Hematopoietic multipotent progenitor cell treated with erythropoietin and hydrocortisone succinate and interleukin-3 and kit ligand, for 6 days (in vitro differentiated cells): ENCODE data around the gene SYNPO2.
A peak's percentile ranks its signal among the peaks of the same experiment; 100 is the strongest.
"Not testable (repeated sequence)": the region's sequence is repeated elsewhere in the genome, so short reads cannot be mapped to it uniquely, and the experiment has no call there.

Source experiments
- DNase-seq: peaks from one replicate; pipeline ENCODE4 v3.0.0-alpha.2; 2015

SYNPO2 gene

GRCh38 chr4:119034276-119035008 is 145.8 kb downstream of the SYNPO2 start:
- no peak for DNase-seq

- DNase-seq: no peak
Measured at GRCh38 chr4:119035951-119036737, 147.5 kb downstream of the SYNPO2 start.

- DNase-seq: no peak
Measured at GRCh38 chr4:119037709-119038108, 149.1 kb downstream of the SYNPO2 start.

- peak; percentile 29 for DNase-seq
Measured at GRCh38 chr4:119038116-119038841, 149.6 kb downstream of the SYNPO2 start.

GRCh38 chr4:119039160-119039559 is 150.5 kb downstream of the SYNPO2 start:
- no peak for DNase-seq

GRCh38 chr4:119039779-119040178 is 151.1 kb downstream of the SYNPO2 start:
- DNase-seq: peak; percentile 8

- DNase-seq: no peak
Measured at GRCh38 chr4:119040261-119040660, 151.6 kb downstream of the SYNPO2 start.

- no peak for DNase-seq
Measured at GRCh38 chr4:119040694-119041185, 152.1 kb downstream of the SYNPO2 start.

- no peak for DNase-seq
Measured at GRCh38 chr4:119041396-119041795, 152.7 kb downstream of the SYNPO2 start.

GRCh38 chr4:119041951-119042560 is 153.4 kb downstream of the SYNPO2 start:
- DNase-seq: peak; percentile 87

- DNase-seq: no peak
Measured at GRCh38 chr4:119046263-119046662, 157.6 kb downstream of the SYNPO2 start.

- not testable (repeated sequence) for DNase-seq
Measured at GRCh38 chr4:119047059-119047458, 158.4 kb downstream of the SYNPO2 start.

- DNase-seq: no peak
Measured at GRCh38 chr4:119048446-119048845, 159.8 kb downstream of the SYNPO2 start.

- no peak for DNase-seq
Measured at GRCh38 chr4:119049342-119049741, 160.7 kb downstream of the SYNPO2 start.

- DNase-seq: no peak
Measured at GRCh38 chr4:119050527-119051090, 162.0 kb downstream of the SYNPO2 start.

- no peak for DNase-seq
Measured at GRCh38 chr4:119053245-119053644, 164.6 kb downstream of the SYNPO2 start.

GRCh38 chr4:119053997-119054396 is 165.3 kb downstream of the SYNPO2 start:
- no peak for DNase-seq

GRCh38 chr4:119057417-119057816 is 168.8 kb downstream of the SYNPO2 start:
- DNase-seq: no peak

GRCh38 chr4:119059221-119059620 is 170.6 kb downstream of the SYNPO2 start:
- DNase-seq: peak; percentile 13

GRCh38 chr4:119067125-119067524 is 178.5 kb downstream of the SYNPO2 start:
- not testable (repeated sequence) for DNase-seq

GRCh38 chr4:119067670-119068360 is 179.2 kb downstream of the SYNPO2 start:
- DNase-seq: not testable (repeated sequence)

- no peak for DNase-seq
Measured at GRCh38 chr4:119068529-119068962, 179.9 kb downstream of the SYNPO2 start.
